GM19099 (cell line): ENCODE measurements around the gene QSER1.

ENCODE experiments used
- POLR2A ChIP-seq: IDR thresholded peaks from 3 replicates; pipeline ENCODE4 v1.6.1; 2011; ENCODE audit warnings: low read depth; ENCODE audit not compliant: insufficient read length; ENCODE audit errors: extremely low read depth

Gene QSER1

DNA sequence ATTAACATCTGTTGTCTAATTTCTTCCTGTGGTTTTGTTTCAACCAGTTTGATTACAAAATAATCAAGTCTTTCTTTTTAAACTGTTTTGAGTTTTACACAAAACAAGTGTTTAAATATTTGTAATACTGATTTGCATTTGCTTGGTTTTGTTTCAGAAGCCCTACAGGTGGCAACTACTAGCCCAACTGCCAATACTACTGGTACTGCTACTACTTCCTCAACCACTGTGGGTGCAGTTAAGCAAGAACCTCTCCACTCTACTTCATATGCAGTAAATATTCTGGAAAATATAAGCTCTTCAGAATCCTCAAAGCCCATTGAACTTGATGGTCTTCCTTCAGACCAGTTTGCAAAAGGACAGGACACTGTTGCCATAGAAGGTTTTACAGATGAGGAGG is 61.1 kb downstream of the QSER1 start:
- TF ChIP-seq POLR2A: no peak

DNA sequence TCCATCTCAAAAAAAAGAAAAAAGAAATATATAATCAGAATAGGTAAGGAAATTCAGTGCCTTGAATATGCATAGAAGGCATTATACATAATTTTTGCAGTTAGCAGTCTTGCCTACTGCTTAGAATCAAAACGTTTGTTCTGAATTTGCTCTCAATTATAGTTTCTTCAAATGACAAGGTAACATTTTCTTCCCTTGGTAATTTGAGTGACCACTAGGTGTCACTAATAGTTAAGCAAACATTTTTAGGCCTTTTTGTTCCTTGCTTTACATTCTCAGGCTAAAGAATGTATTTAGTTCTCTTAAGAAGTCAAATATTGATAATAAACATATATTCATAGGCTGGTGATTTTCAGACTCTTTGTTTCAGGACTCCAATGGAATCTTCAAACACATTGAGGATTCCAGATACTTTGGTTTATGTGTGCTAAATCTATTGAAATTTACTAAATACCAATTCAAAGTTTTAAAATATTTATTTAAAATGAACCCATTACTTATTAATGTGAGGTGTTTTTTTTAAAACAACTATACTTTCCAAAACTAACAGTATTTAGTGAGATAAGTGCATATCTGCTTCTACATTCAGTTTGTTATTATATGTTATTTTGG is 68.0 kb downstream of the QSER1 start:
- no peak for TF ChIP-seq POLR2A

DNA sequence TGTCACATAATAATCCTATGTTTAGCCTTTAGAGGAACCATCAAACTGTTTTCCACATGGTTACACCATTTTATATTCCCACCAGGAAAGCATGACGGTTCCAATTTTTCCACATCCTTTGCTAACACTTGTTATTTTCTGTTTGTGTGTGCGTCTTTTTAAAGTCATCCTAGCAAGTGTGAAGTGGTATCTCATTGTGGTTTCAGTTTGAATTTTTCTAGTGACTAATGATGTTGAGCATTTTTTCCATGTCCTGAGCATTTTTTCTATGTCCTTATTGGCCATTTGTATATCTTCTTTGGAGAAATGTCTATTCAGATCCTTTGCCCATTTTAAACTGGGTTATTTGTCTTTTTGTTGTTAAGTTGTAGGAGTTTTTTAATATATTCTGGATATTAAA is 69.4 kb downstream of the QSER1 start:
- TF ChIP-seq POLR2A: no peak

DNA sequence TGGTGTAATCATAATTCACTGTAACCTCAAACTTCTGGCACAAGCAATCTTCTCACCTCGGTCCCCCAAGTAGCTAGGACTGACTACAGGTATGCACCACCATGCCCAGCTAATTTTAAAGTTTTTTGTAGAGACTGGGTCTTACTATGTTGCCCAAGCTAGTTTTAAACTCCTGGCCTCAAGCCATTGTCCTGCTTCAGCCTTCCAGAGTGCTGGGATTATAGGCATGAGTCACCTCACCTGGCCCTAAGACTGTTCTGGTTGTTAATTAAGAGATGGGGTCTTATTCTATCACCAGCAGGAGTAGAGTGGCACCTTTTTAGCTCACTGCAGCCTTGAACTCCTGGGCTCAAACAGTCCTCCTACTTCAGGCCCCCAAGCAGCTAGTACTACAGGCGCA is 71.1 kb downstream of the QSER1 start:
- no peak for TF ChIP-seq POLR2A

DNA sequence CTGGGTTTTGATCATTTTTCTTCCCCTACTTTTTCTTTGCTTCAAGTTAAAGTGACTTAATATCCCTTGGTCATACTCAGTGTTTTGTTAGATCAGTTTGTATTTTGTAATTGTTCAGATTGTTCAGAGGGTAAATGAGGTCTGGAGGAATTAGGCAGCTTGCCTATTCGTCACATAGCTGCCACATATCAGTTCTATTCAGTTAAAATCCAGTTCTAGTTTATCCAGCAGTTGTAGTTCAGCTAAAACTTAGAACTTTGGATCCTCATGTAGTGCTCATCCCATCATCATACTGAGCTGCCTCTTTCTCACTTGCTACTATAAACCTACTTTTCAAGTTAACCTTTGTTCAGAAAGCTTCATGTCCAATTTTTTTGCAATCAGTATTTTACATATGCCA is 75.9 kb downstream of the QSER1 start:
- TF ChIP-seq POLR2A: no peak

DNA sequence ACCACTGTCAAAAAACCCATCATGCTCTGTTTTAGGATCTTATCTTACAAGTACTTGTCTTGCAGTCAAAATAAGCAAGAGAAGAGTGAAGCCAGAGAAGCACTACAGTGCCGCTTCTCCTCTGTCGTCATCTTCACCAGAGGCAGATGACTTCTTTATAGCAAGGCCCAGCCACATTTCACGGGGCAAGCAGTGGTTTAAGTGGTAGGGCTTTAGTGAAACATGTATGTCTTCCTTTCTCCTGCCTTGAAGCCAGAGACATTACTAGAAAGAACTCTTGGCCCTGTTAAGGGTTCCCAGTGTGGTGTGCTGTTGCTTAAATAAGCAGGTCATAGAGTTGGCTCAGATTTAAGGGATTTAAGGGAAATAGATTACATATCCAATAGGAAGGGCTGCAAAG is 80.2 kb downstream of the QSER1 start:
- TF ChIP-seq POLR2A: no peak

DNA sequence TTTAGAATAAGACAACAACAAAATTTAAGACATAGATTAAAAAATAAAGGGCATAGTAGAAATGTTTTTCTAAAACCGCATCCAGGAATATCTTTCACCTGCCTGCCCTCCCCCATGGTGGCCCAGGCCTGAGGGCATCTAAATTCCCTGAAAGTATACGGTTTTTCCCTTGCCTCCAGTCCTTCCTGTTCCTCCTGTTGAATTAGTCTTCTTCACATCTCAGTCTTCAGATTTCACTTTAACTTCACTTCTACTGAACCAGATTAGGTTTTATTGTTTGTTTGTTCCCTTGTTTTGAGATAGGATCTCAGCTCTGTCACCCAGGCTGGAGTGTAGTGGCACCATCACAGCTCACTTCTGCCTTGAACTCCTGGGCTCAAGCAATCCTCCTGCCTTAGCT is 90.0 kb downstream of the QSER1 start:
- TF ChIP-seq POLR2A: no peak

DNA sequence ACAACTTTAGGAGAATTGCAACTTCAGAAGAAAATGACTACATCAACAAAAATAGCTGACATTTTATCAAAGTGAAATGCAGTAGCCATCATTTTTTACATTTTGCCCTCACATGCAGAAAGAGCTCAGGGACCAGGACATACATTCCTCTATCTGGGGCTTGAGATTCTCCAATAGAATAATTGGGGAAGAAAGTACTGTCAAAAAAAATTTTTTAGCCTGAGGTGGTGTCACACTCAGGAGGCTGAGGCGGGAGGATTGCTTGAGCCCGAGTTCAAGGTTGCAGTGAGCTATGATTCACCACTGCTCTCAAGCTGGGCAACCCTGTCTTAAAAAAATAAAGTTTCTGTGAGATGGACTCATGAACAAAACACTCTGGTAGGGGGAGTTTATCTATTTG is 90.9 kb downstream of the QSER1 start:
- no peak for TF ChIP-seq POLR2A

DNA sequence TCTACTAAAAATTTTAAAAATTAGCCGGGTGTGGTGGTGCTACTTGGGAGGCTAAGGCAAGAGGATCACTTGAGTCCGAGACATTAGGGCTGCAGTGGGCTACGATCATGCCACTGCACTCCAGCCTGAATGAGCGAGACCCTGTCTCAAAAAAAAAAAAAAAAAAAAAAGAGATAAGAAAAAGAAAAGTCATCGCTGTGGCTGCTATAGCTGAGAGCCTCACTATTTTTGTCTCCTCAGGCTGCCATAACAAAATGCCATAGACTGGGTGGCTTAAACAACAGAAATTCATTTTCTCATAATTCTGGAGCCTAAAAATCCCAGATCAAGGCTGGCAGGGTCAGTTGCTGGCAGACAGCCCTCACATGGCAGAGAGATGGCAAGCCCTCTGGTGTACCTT is 93.0 kb downstream of the QSER1 start:
- TF ChIP-seq POLR2A: no peak

DNA sequence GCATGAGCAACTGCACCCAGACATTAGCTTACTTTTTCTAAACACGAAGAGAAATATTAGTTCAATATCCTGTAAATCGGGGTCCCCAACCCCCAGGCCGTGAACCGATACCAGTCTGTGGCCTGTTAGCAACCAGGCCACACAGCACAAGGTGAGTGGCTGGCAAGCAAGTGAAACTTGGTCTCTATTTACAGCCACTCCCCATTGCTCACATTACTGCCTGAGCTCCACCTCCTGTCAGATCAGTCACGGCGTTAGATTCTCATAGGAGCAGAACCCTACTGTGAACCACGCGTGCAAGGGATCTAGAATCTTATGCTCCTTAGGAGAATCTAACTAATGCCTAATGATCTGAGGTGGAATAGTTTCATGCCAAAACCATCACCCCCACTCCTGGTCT is 95.2 kb downstream of the QSER1 start:
- no peak for TF ChIP-seq POLR2A

DNA sequence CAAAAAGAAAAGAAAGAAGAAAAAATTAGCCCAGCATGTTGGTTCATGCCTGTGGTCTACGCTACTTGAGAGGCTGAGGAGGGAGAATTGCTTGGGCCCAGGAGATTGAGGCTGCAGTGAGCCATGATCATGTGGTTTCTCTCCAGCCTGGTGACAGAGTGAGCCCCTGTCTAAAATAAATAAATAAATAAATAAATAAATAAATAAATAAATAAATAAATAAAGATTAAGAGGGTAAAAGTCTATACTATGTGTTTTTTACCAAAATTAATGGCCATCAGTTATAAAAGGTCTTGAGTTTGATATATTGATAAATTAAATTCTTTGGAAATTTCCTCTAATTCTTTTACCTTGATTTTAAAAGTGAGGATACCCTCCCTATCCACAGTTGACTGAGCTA is 97.9 kb downstream of the QSER1 start:
- no peak for TF ChIP-seq POLR2A

DNA sequence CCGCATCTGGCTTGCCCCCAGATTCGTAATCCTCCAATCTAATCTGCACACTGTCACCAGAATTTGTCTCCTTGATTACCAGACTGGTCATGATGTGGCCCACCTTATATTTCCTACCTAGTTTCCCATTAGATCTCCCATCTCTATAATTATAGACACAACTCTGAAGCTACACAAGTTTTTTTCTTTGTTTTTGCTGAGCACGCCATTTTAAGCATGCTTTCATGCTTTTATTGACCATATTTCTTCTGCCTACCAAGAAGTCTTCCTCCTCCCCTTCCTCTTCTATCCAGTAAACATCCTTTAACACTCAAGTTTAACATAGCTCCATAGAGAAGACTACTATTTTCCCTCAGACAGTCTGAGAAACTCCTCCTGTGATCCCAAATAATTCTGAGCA is 98.8 kb downstream of the QSER1 start:
- no peak for TF ChIP-seq POLR2A

DNA sequence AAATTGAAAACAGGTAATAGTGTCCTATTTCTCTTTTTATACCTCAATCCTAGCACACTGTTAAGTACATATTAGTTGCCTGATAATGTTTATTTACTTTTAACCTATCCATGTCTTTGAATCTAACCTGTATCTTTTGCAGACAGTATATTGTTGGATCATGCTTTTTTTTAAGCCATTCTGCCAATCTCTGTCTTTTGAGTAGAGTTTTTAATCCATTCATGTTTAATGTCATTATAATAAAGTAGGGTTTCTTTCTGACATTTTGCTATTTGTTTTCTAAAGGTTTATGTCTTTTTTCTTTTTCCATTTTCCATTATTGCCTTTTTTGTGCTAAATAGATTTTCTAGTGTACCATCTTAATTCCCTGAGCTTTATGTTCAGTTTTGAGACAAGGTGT is 99.3 kb downstream of the QSER1 start:
- TF ChIP-seq POLR2A: no peak

DNA sequence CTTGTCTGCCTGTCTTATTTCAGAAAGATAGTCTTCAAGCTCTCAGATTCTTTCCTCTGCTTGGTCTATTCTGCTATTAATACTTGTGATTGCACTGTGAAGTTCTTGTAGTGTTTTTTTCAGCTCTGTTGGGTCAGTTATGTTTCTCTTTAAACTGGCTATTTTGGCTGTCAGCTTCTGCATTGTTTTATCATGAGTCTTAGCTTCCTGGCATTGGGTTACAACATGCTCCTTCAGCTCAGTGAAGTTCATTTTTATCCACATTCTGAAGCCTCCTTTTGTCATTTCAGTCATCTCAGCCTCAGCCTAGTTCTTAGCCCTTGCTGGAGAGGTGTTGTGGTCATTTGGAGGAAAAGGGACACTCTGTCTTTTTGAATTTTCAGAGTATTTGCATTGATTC is 107.6 kb downstream of the QSER1 start:
- TF ChIP-seq POLR2A: no peak

DNA sequence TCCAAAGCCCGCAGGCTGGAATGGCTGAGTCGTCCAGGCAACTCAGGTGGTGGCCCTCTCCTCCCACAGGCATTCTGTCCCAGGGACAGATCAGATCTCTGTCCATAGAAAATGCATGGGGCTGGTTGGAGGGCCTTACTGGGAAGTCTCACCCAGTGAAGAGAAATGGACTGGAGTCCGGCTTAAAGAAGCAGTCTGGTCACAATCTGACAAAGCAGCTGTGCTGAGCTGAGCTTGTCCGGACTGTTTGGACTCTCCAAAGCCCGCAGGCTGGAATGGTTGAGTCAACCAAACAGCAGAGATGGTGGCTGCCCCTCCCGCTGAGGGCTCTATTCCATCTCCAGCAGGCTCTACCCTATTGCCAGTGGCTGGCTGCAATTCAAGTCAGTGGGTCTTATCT is 108.7 kb downstream of the QSER1 start:
- no peak for TF ChIP-seq POLR2A

DNA sequence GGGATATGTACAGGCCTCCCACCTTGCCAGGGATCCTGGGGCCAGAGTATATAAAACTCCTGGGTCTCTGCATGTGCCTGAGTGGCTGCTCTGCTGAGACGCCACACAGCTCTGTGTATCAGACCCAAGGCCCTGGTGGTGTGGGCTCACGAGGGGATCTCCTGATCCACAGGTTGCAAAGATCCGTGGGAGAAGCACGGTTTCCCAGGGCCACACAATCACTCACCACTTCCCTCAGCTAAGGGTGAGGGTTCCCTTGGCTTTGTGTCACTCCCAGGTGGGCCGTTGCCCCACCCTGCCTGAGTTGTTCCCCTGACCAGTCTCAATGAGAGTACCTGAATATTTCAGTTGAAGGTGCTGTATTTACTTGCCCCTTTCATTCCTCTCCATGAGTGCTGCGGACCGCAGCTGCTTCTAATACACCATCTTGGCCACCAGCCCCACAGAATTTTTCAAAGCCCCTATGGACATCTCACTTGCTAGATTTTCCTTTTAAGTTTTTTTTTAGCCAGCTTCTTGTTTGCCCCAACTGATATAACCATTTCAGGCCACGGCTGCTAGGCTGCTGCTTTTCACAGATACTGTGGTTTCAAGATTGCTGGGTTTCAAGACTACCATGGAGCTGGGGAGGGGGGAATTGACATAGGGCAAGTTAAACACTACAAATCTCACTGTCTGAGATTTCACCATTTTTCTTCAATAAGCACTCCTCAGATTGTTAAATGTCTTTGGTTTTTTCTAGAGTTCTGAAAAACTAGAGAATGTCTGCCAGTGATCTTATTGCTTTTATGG is 109.3 kb downstream of the QSER1 start:
- TF ChIP-seq POLR2A: no peak

DNA sequence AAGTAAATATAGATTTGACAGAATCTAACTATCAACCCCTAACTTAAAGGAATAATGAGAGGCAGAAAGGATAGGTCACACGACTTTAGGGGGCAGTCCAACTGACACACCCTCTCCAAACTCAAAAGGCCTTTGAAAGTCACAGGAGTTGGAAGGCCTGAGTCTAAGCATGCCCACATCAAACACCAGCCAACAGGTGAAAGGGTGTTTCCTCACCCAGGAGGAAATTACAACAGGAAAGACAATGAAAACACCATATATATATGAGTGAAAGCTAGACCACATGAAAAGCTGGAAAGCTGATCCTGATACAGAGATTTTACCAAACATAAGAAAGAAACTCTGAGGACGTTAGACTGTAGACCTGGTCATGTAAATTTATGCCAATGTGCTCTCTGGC is 112.6 kb downstream of the QSER1 start:
- TF ChIP-seq POLR2A: no peak
